22Rv1 (cell line): ENCODE data around the gene SART3.

Experiments
- ZFX ChIP-seq: fragments of 450-650 bp; IDR thresholded peaks from 2 replicates; pipeline ENCODE4 v1.6.1; 2017; ENCODE audit warnings: antibody characterized with exemption, borderline replicate concordance
- TF ChIP-seq, protein P1 (sequence below): fragments of 450-650 bp; IDR thresholded peaks from 2 replicates; pipeline ENCODE4 v1.5.1; 2017; ENCODE audit warnings: mild to moderate bottlenecking

GRCh38 chr12:108610336-108610815, 49.4 kb upstream of the SART3 start:
- TF ChIP-seq, protein P1, sequence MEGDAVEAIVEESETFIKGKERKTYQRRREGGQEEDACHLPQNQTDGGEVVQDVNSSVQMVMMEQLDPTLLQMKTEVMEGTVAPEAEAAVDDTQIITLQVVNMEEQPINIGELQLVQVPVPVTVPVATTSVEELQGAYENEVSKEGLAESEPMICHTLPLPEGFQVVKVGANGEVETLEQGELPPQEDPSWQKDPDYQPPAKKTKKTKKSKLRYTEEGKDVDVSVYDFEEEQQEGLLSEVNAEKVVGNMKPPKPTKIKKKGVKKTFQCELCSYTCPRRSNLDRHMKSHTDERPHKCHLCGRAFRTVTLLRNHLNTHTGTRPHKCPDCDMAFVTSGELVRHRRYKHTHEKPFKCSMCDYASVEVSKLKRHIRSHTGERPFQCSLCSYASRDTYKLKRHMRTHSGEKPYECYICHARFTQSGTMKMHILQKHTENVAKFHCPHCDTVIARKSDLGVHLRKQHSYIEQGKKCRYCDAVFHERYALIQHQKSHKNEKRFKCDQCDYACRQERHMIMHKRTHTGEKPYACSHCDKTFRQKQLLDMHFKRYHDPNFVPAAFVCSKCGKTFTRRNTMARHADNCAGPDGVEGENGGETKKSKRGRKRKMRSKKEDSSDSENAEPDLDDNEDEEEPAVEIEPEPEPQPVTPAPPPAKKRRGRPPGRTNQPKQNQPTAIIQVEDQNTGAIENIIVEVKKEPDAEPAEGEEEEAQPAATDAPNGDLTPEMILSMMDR = no peak
- TF ChIP-seq ZFX = no peak
